ENCODE data around the gene PAFAH1B1.

GRCh38 chr17:2718150-2718938, 124.9 kb downstream of the PAFAH1B1 start:
- TF ChIP-seq CTCF (IDR thresholded peaks at IDR 0.05; ENCODE audit: low read depth, low read length, poor library complexity, severe bottlenecking), result no peak
- TF ChIP-seq EZH2phosphoT487 (IDR thresholded peaks at IDR 0.05; ENCODE audit: borderline replicate concordance, low read length), result no peak

All from DOHH2 (cell line).